Measurements from ENCODE around the gene C2CD3.

- TF ChIP-seq POLR2A (IDR thresholded peaks at IDR 0.05; ENCODE audit: low read depth, low read length): no peak
- no peak for TF ChIP-seq CTCF (conservative IDR thresholded peaks at IDR 0.05; ENCODE audit: low read depth, low read length)
- no peak for TF ChIP-seq RAD21 (IDR thresholded peaks at IDR 0.05; ENCODE audit: low read length)
- no peak for TF ChIP-seq RCOR1 (IDR thresholded peaks at IDR 0.05; ENCODE audit: insufficient replicate concordance, low read length)
- no peak for TF ChIP-seq CEBPB (IDR thresholded peaks at IDR 0.05; ENCODE audit: low read depth, low read length)
- no peak for TF ChIP-seq SMC3 (IDR thresholded peaks at IDR 0.05; ENCODE audit: low read depth, low read length)
- TF ChIP-seq FOS (IDR thresholded peaks at IDR 0.05; ENCODE audit: low read depth, low read length): no peak
- TF ChIP-seq NFE2L2 (IDR thresholded peaks at IDR 0.05; ENCODE audit: low read depth, low read length): no peak
- TF ChIP-seq USF2 (IDR thresholded peaks at IDR 0.05; ENCODE audit: low read depth, low read length): no peak
- no peak for TF ChIP-seq MAFK (IDR thresholded peaks at IDR 0.05; ENCODE audit: low read depth, low read length)
- TF ChIP-seq MAZ (IDR thresholded peaks at IDR 0.05; ENCODE audit: borderline replicate concordance, low read depth, low read length): no peak
- TF ChIP-seq RFX5 (IDR thresholded peaks at IDR 0.05; ENCODE audit: low read depth, low read length): no peak
These were observed 171.1 kb downstream of the C2CD3 start for GRCh38 chr11:73999581-74000306.
